CD4-positive, alpha-beta T cell (primary cell): Measurements from ENCODE around the gene ADAMTS7. TPM values are rescaled to one million over a fixed set of nuclear protein-coding genes. Genes with fewer than 3 reads are reported as not detected.
"Not testable (repeated sequence)": the region's sequence is repeated elsewhere in the genome, so short reads cannot be mapped to it uniquely, and the experiment has no call there.

Experiments used
- ATAC-seq: fragments of 200-7000 bp; cut with Tn5 transposase; one replicate; pipeline ENCODE4 v1.10.0; 2022; ENCODE audit warnings: mild to moderate bottlenecking; ENCODE audit not compliant: poor library complexity
- CTCF ChIA-PET: fragments of 350-600 bp; sonication (Branson Sonifier 250); formaldehyde crosslinking; loops from one replicate; lab custom pipeline; 2021; ENCODE audit warnings: antibody characterized with exemption, inconsistent platforms; lab: Charles Lee
- POLR2A ChIA-PET: fragments of 350-600 bp; sonication (Branson Sonifier 250); formaldehyde crosslinking; loops from one replicate; lab custom pipeline; 2021; ENCODE audit warnings: antibody characterized with exemption, inconsistent platforms; lab: Charles Lee
- DNase-seq, 14 experiments: peaks; one replicate each; pipeline ENCODE4 v3.0.0-alpha.2; 2013 to 2020; ENCODE audit warnings: mixed read lengths in 2 of 14
- H3K27ac ChIP-seq, 2 donors: one replicate each; pipeline versions ENCODE4 v1.5.1 to v1.7.0; 2013; ENCODE audit warnings: low read length in 2 of 2, low read depth in 1 of 2, mild to moderate bottlenecking in 1 of 2
- H3K27me3 ChIP-seq, 2 experiments: 1 replicate in 1 of 2; 2 replicates in 1 of 2; pipeline versions ENCODE4 v1.6.1 to v1.7.0; 2013; ENCODE audit warnings: low read length in 2 of 2, control low read depth in 1 of 2, mild to moderate bottlenecking in 1 of 2, moderate library complexity in 1 of 2; ENCODE audit not compliant: insufficient read depth in 2 of 2, control insufficient read depth in 1 of 2
- H3K36me3 ChIP-seq: one replicate; pipeline ENCODE4 v1.6.1; 2013; ENCODE audit warnings: low read length, control low read depth; ENCODE audit not compliant: insufficient read depth
- H3K4me1 ChIP-seq: one replicate; pipeline ENCODE4 v1.6.1; 2013; ENCODE audit warnings: low read length, control low read depth; ENCODE audit not compliant: insufficient read depth
- H3K4me3 ChIP-seq: one replicate; pipeline ENCODE4 v1.5.1; 2013; ENCODE audit warnings: mild to moderate bottlenecking, low read length, moderate library complexity
- H3K9me3 ChIP-seq, 2 experiments: 1 replicate in 1 of 2; 2 replicates in 1 of 2; pipeline versions ENCODE4 v1.6.1 to v1.7.0; 2013; ENCODE audit warnings: low read length in 2 of 2, mild to moderate bottlenecking in 2 of 2, control low read depth in 1 of 2, moderate library complexity in 1 of 2; ENCODE audit not compliant: control insufficient read depth in 1 of 2, insufficient read depth in 1 of 2
- H3K27ac Mint-ChIP-seq: one replicate; pipeline ENCODE4 v1.8.0; 2020; ENCODE audit warnings: mixed read lengths
- H3K27me3 Mint-ChIP-seq: one replicate; pipeline ENCODE4 v1.8.0; 2021; ENCODE audit warnings: mixed read lengths
- H3K36me3 Mint-ChIP-seq: one replicate; pipeline ENCODE4 v1.8.0; 2021; ENCODE audit warnings: low read depth, mixed read lengths
- H3K4me1 Mint-ChIP-seq: one replicate; pipeline ENCODE4 v1.8.0; 2021; ENCODE audit warnings: low read depth, mixed read lengths
- H3K4me3 Mint-ChIP-seq: one replicate; pipeline ENCODE4 v1.8.0; 2020; ENCODE audit warnings: mild to moderate bottlenecking, mixed read lengths
- H3K9me3 Mint-ChIP-seq: one replicate; pipeline ENCODE4 v1.8.0; 2020; ENCODE audit warnings: mixed read lengths
- CTCF ChIP-seq: fragments of 200-600 bp; IDR thresholded peaks from one replicate; pipeline ENCODE4 v1.8.0; 2022; ENCODE audit warnings: antibody characterized with exemption, mild to moderate bottlenecking
- intact Hi-C, 2 experiments: fragments of 100-400 bp; cut with DNase I in 1 of 2; cut with micrococcal nuclease in 1 of 2; formaldehyde crosslinking; loops; one replicate each; pipeline versions ENCODE4 v1.15.1 to v1.9.0; 2023 to 2025; cut with DNase I, micrococcal nuclease
- total RNA-seq, 174 experiments: library from RNA in 2 of 174; stranded (reverse) in 2 of 174; gene quantifications; one replicate each; pipeline ENCODE4 v1.2.3 and lab custom pipeline; 2021 to 2026

ADAMTS7 gene
- total RNA-seq, 2 experiments from 2014 or later, result 0.11 to 0.30 TPM

DNA sequence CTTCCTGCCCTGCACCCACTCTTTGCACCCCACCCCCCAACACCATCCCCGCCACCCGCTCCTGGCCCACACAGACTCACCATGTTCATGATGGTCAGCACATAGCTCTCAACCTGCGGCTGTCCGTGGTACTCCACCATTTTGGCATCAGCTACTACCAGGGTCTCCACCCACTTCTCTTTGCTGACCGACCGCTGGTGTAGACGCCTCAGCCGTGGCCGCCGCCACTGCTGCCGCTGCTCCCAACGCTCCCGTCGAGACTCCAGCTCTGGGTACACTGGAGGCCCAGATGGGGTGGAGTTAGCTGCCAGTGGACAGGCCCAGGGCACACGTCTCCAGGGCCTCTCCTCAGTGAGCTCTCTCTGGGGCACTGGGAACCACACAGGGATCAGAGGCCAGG, 14.8 kb downstream of the ADAMTS7 start:
- no peak for TF ChIP-seq CTCF
- Histone ChIP-seq H3K27me3 (no peaks in the 10 kb centered on the region), H3K9me3 (peaks cover 0 to 5% of the 10 kb centered on the region in 2 experiments), H3K36me3 (no peaks in the 10 kb centered on the region), H3K4me3 (no peak overlapping the region), H3K27ac (no peak overlapping the region), H3K4me1 (no peaks in the 10 kb centered on the region)
- DNase-seq (no peak), ATAC-seq (no peak)
- intact Hi-C loops, result no loop called here
- Mint-ChIP-seq H3K27ac (no peak overlapping the region), H3K4me1 (no peaks in the 10 kb centered on the region), H3K9me3 (no peaks in the 10 kb centered on the region), H3K27me3 (no peaks in the 10 kb centered on the region), H3K36me3 (no peaks in the 10 kb centered on the region), H3K4me3 (no peak overlapping the region)
- ChIA-PET CTCF (no interaction called here), POLR2A (no interaction called here)

GRCh38 chr15:78795043-78795442, 16.2 kb downstream of the ADAMTS7 start:
- intact Hi-C loops, result no loop called here
- Mint-ChIP-seq H3K36me3 (no peaks in the 10 kb centered on the region), H3K27me3 (no peaks in the 10 kb centered on the region), H3K4me3 (no peak overlapping the region), H3K4me1 (no peaks in the 10 kb centered on the region), H3K27ac (no peak overlapping the region), H3K9me3 (no peaks in the 10 kb centered on the region)
- DNase-seq, result no peak
- no peak overlapping the region for H3K27ac ChIP-seq
- CTCF ChIA-PET, result no interaction called here
- no peak for ATAC-seq
- TF ChIP-seq CTCF, result no peak
- H3K9me3 ChIP-seq, result no peaks in the 10 kb centered on the region
- POLR2A ChIA-PET, result no interaction called here
- no peaks in the 10 kb centered on the region for H3K36me3 ChIP-seq
- H3K4me3 ChIP-seq, result no peak overlapping the region
- no peaks in the 10 kb centered on the region for H3K27me3 ChIP-seq
- no peaks in the 10 kb centered on the region for H3K4me1 ChIP-seq

GRCh38 chr15:78794446-78794845, 16.8 kb downstream of the ADAMTS7 start:
- H3K27me3 Mint-ChIP-seq, CTCF ChIA-PET, H3K27ac ChIP-seq, H3K9me3 ChIP-seq, H3K4me1 ChIP-seq, H3K9me3 Mint-ChIP-seq, H3K4me1 Mint-ChIP-seq, ATAC-seq, H3K4me3 ChIP-seq, POLR2A ChIA-PET, H3K4me3 Mint-ChIP-seq, H3K27me3 ChIP-seq, H3K36me3 Mint-ChIP-seq, intact Hi-C loops, DNase-seq, H3K36me3 ChIP-seq, H3K27ac Mint-ChIP-seq: not testable (repeated sequence)

GRCh38 chr15:78791357-78791756, 19.9 kb downstream of the ADAMTS7 start:
- no peaks in the 10 kb centered on the region for H3K36me3 ChIP-seq
- Mint-ChIP-seq H3K4me1 (no peaks in the 10 kb centered on the region), H3K9me3 (no peaks in the 10 kb centered on the region), H3K27ac (no peak overlapping the region), H3K36me3 (no peaks in the 10 kb centered on the region), H3K4me3 (no peak overlapping the region), H3K27me3 (no peaks in the 10 kb centered on the region)
- H3K4me1 ChIP-seq, result no peaks in the 10 kb centered on the region
- H3K27me3 ChIP-seq, result no peaks in the 10 kb centered on the region
- no peak overlapping the region for H3K4me3 ChIP-seq
- no peak overlapping the region for H3K27ac ChIP-seq
- TF ChIP-seq CTCF, result no peak
- intact Hi-C loops, result no loop called here
- ChIA-PET POLR2A (no interaction called here), CTCF (no interaction called here)
- ATAC-seq (no peak), DNase-seq (no peak)
- H3K9me3 ChIP-seq, result no peaks in the 10 kb centered on the region
